Measurements from ENCODE around the gene ELOVL1.

- no peak for TF ChIP-seq TAF1 (IDR thresholded peaks at IDR 0.05; ENCODE audit: borderline replicate concordance, low read depth, low read length)
- TF ChIP-seq POLR2AphosphoS5 (IDR thresholded peaks at IDR 0.05; ENCODE audit: low read depth, low read length) = no peak
- no peak for TF ChIP-seq POLR2A (IDR thresholded peaks at IDR 0.05; ENCODE audit: low read depth, low read length)
These were observed 822 bp upstream of the ELOVL1 start for GRCh38 chr1:43368646-43369020.
